NCI-H226 (cell line): ENCODE data around the gene PRDM16.
A peak's percentile ranks its signal among the peaks of the same experiment; 100 is the strongest.

Experiments
- DNase-seq: peaks from one replicate; pipeline ENCODE4 v3.0.0-alpha.2; 2015

Gene PRDM16

DNA sequence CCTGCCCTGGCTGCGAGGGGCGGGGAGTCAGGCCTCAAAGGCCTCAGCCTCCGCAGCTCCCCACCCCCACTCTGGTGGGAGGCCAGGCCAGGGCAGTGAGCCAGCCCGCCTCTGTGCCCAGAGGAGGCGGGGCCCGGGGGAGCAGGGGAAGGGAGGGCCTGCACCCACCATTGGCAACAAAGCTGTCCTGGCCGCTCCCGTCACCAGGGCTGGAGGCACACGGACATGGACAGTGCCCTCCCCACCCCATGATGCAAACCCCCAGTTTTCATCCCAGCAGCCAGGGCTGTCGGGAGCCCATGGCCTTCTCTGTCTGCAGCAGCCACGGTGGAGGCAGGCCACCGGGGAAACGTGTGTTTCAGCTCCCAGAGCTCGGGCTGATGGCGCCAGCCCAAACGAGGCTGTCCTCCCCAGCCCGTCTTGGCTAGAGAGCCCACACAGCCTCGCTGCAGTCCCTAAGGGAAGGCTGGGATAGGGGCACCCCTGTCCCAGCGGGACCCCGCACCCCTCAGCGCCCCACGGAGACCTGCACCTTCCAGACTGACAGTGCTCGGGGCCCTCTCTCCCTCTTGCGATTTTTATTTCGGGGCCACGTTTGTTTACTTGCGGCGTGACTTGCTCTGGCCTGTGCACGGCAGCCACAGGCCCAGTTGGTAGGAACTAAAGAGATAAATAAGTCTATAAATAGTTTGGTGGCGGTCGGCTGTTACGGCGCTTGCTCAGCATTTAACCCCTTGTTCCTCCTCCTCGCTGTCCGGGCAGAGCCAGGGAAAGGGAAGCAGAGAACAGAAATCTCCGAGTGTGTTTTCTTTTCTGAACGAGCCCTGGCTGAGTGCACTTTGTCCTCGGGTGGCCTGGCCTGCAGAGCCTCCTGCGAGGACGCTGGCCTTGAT lies 101.8 kb downstream of the PRDM16 start:
- DNase-seq: no peak

DNA sequence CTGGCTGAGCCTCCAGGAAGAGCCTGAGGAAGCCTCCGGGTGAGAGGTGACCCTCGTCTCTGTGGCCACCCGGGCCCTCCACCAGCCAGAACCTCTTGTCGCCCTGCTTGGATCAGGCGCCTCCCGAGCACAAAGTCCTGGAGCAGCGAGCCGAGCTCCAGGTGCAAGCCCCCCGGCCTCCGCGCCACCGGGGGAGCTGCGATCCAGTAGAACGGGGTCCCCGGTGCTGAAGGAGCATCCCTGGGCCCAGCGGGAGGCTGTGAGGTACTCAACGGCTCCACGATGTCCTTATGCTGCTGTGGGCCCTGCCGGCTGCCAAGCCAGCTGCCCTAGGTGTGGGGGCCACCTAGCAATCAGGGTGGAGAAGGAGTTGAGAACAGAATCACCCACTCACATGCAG lies 102.8 kb downstream of the PRDM16 start:
- no peak for DNase-seq

DNA sequence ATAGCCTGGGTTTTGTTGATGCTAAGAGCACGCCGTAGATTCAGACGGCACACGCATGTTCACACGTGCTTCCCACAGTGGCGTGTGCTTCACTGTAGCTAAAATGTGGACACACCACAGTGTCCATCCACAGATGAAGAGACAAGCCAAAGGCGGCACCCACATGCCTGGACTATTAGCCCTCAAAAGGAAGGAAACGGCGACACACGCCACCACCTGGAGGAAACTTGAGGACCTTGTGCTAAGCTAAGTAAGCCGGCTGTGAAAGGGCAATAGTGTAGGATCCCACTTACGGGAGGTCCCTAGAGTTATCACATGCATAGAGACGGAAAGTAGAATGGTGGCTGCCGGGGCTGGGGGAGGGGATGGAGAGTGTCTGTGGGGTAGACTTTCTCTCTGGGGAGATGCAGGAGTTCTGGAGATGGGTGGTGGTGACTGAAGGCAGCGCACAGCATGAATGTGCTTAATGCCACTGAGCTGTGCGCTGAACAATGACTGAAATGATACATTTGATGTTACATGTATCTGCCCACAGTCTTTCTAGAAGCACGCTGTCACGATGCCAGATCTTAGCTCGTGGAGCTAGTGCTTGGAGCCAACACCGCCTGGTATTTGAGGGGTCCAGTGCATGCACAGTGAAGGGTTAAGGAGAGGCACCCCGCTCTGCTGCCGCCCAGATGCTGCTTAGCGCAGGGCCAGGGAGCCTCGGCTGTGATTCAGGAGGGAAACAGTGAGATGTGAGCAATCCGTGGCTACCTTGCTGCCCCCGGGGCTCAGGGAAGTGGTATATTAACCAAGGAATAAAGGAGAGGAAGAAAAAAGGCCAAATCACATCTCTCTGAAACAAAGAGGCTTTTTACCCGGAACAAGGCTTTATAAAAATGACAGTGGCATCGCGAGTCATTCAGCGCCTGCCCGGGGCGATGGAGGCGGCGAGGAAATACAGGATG lies 103.7 kb downstream of the PRDM16 start:
- no peak for DNase-seq

DNA sequence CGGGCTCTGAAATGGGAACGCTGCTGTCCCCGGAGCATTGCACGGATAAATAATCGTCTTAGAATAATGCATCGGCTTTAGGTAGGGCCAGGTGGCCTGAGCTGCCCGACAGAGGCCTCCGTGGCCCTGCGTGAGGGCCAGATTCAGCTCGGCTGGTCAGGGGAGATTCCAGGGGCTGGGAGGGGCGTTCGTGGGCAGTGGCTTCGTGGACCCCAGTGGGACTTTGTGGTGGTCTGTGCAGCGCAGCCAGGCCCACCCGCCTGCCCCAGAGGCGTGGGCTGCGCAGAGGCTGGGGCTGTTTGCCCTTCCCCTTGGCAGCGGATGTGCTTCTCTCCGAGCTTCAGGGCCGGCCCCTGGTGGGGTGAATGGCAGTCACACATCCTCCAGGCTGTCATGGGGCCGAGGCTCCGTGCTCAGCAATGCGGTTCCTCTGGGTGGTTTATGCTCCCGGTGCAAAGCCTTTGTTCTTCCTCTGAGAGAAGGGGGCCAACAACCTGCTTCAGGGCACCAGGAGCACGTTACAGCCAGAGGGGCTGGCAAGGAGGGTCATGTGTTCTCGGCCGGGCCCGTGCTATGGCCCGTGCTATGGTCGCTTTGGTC lies 104.5 kb downstream of the PRDM16 start:
- DNase-seq: no peak

DNA sequence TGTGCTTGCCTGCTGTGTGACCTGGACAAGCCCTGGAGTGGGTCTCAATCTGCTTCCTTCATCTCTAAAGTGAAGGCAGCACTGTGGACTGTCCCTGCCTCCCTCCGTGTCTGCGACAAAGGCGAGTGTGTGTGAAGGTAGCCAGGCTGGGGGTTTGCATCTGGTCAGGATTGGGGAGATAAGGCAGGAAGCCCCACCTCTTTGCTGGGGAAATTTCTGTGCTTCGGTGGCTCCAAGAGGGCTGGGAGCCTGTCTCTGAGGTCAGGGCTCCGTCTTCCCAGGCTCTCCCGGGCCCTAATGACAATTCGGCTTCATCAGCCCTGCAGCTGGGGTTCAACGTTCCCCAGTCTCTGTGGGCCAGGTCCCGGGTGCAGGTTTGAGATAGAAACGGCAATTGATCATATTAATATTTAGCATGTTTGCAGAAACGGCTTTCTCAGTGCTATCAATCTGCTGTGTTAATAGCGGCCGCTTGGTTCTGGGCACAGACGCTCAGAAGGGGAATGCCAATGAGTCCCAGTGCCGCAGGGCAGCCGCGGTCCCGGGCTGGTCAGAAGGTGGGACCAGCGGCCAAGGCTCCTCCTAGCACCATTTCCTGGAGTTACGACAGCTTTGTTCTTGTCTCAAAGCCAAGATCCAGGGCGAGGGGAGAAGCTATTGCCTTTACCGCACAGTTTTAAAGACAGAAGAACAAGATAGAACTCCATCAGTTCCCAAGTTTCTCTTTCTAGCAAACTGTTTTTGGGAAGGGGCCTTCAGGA lies 105.7 kb downstream of the PRDM16 start:
- DNase-seq: peak; percentile 84

DNA sequence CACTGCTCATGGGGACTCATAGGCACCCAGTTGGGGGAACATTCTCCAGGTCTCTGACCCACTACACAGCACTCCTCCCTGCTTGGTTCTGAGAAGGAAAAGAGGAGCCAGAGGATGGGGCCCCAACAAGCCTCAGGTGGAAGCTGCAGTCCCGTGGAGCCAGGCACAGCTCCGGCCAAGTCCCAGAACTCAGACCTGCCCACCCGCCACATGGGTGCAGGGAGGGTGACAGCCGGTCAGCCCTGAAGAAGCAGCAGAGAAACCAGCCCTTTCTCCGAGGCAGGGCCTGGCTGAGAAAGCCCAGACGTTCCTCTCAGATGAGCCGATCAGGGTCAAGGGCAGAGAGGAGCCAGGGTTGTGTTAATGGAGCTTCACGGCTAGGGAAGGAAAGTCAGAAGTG lies 106.5 kb downstream of the PRDM16 start:
- no peak for DNase-seq

DNA sequence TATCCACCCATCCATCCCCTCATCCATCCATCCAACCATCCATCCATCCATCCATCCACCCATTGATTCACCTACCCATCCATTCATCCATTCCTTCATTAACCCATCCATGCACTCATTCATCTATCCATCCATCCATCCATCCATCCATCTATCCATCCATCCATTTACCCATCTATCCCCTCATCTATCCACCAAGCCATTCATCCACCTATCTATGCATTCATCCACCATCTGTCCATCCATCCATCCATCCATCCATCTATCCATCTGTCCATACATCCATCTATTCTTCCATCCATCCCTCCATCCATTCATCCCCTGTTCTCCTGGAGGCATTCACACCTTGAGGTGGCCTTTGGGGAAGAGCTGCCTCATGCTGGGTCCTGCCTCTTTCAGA lies 107.0 kb downstream of the PRDM16 start:
- no peak for DNase-seq

DNA sequence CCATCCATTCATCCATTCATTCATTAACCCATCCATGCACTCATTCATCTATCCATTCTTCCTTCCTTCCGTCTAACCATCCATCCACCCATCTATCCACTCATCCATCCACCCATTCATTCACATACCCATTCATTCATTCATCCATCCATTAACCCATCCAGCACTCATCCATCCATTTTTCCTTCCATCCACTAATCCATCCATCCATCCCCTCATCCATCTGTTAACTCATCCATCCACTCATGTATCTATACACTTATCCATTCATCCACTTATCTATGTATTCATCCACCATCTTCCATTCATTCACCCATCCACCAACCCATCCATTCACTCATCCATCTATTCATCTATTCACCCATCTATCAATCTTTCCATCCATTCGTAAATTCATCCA lies 107.8 kb downstream of the PRDM16 start:
- DNase-seq: no peak

DNA sequence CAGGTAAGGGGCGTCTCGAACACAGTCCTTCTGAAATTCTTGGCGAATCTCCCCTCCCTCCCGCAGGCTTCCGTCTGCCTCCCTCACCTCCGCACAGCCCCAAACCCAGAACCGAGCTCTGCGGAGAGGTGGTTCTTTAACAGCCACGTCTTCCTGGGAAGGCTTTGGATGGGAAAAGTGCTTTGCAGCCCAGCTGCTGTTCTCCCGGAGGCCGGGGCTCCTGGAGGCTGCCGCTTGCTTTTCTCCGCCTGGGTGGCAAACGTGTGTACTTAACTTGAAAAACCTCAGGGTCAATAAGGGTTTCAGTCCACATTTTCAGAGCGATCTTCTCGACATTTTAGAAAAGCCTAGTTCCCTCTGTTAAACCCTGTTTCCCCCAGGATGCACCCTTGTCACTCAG lies 109.3 kb downstream of the PRDM16 start:
- no peak for DNase-seq

DNA sequence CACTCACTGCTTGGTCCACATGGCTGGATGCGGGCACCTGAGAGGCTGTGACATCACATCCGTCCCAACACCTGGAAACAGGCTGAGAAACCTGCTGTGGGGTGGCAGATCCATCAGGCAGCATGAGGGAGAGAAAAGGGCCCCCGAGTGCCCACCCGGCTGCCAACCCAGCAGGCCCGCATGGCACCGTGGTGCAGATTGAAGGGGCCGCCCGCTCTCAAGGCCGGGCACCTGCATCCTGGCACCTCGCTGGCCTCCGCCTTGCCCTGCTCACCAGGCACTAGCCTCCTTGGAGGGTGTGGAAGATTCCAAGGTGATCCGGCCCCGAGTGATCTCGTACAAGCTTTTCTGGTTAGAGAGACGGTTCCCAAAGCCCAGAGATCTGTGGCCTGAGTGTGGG lies 110.5 kb downstream of the PRDM16 start:
- DNase-seq: no peak

DNA sequence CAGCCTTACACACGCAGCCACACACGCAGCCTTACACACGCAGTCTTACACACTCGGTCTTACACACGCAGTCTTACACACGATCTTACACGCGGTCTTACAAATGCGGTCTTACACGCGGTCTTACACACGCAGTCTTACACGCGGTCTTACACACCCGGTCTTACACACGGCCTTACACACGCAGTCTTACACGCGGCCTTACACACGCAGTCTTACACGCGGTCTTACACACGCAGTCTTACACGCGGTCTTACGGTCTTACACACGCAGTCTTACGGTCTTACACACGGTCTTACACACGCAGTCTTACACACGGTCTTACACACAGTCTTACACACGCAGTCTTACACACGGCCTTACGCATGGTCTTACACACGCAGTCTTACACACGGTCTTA lies 111.9 kb downstream of the PRDM16 start:
- no peak for DNase-seq

DNA sequence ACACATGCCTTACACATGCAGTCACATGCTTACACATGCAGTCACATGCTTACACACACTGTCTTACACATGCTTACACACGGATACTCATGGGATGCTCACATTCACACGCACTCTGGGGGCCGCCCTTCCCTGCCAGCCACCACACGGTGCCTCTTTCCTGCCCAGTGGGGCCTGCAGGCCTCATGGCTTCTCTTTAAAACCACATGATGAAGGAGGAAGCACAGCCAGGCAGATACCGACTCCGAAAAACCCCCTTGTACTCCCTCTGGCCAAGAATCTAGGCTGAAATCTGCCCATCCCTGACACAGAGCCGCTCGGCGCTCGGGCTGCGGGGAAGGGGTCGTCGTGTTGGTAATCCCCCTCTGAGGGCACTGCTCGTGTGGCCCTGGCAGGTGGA lies 113.0 kb downstream of the PRDM16 start:
- no peak for DNase-seq

DNA sequence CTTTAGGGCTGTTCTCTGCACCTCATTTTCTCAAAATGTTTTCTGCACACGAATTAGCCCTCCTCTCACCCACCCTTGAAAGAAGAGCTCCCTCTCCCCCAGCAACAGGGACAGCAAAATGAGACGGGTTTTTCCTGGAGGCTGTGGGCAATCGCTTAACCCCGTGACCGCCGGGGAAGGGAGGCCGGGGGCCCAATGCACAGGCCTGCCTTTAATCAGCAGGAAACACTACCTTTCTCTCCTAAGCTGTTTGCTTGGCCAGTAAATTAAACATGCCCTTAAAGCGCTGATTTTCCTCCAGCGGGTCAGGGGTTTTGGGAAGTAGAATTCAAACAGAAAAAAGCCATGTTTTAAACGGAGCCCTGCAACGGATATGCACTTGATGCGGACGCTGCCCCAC lies 114.4 kb downstream of the PRDM16 start:
- no peak for DNase-seq

DNA sequence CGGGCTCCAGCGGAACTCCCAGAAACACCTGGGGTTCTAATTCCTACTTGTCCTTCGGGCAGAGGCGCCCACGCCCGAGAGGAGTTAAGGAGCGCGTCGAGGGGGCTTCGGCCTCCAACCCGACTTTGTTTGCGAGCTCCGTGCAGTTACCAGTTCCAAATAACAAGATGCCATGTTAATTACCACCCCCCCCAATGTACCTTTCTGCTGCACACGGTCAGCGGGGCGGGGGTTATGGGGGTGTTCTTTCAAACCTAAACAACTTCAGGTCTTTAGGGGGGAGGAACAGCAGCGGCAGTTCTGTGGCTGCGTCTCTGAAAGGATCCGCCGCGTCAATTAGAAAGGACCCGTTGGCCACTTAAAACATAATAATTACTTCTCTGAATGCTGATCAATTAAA lies 114.8 kb downstream of the PRDM16 start:
- no peak for DNase-seq

DNA sequence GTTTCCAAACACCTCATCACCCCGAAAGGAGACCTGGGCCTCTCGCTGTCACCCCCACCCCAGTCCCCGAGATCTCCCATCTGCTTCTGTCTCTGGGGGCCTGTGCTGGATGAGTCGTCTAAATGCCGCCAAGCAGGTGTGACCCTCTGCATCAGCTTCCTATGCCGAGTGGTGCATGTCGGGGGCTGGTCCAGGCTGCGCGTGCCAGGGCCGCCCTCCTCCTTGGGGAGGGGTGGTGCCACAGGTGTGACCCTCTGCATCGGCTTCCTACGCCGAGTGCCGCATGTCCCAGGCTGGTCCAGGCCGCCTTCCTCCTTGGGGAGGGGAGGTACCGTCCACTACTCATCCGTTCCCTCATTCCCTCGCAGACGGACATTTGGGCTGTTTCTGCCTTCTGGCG lies 115.7 kb downstream of the PRDM16 start:
- DNase-seq: no peak

DNA sequence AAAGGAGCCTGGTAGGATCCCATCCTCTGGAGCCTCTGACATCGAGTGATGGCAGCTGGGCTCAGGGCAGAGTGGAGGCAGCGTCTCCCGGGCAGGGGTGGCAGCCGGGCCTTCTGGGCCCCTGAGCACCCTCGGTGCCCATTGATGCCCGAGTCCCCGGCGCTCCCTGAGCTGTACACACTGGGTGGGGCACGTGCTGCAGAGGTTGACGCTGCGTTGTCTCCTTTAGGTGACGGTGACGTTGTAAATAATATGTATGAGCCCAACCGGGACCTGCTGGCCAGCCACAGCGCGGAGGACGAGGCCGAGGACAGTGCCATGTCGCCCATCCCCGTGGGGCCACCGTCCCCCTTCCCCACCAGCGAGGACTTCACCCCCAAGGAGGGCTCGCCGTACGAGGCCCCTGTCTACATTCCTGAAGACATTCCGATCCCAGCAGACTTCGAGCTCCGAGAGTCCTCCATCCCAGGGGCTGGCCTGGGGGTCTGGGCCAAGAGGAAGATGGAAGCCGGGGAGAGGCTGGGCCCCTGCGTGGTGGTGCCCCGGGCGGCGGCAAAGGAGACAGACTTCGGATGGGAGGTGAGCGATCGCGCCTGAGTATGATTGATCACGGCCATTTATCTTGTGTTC lies 117.0 kb downstream of the PRDM16 start:
- no peak for DNase-seq

DNA sequence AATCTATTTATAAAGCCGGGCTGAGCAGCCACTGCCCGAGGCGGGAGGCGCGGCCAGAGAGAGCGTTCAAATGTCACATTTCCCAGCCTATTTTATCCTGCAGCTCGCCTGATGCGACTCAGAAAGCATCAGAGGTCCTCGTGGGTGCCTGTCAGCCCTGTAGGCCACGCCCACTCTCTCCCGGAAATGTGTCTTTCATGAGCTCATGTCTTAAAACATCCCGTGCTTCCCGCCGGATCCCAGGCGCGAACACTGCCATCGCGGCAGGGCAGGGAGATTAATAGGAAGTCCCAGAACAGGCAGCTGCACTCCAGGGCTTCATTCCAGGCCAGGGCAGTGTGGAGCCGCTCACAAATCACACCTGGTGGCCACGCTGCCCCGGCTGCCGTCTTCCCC lies 117.5 kb downstream of the PRDM16 start:
- no peak for DNase-seq

DNA sequence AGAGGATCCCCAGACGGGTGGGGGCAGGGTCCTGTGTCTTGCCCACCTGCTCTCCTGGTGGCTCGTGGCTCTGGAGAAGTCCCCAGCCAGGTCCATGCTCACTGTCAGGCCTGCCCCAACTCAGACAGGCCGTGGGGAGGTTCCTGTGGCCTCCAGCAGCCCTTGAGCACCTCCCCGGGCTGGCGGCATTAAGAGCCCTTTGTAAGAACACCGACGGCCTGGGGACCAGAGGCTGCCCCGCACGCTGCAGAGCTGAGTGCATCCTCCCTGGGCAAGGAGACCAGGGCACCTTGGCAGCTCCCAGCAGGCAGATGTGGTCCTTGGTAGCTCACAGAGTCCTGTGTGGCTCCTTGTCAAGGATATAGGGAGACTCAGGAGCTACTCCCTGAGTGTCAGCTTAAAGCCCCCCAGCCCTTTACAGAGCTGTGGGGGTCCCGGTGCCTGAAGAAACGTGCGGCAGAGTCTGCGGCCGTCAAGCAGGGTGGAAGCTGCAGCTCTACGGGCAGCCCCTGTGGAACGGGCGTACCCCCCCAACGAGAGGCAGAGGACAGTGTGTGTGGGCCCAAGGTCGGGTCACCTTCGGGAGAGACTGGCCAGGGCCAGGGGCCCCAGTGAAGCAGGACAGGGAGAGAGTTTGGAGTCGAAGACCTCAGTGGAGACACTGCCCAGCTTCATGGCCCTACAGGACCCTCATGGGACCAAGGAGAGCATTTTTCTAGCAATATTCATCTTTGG lies 118.6 kb downstream of the PRDM16 start:
- DNase-seq: no peak

DNA sequence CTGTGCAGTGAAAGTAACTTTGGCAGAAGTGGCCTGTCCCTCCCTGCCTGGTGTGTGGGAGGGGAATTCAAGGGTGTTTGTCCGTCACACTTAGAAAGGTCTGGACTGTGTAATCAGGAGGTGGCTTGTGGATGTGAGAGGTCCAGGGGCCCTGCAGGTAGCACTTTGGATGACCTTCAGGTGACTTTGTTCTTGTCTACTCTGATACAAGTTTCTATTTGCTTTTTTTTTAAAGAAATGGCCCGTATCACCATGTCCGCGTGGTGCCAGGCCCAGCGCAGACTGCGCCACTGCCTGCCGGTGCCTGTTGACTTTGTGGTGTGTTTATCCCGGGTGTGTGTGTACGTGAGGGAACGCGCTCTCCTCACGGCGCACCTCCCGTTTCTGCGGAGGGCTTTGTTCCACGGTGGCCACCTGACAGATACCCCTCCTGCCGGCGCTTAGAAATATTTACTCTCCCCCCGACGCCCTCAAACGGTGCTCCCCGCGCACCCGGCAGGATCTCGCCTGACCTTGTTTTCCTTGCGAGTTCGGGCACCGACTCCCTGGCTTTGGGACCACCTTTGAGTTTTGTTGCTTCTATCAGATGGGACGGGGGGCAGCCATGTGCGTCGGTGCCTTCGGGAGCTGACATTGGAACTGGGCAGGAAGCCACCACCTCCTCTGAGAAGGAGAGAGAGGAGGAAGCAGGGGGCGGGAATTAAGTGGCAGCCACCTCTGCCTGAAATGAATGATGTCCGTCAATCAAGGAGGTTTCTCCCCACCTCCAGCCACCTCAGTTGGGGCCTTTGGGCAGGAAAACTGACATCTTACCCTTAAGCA lies 119.4 kb downstream of the PRDM16 start:
- DNase-seq: no peak

DNA sequence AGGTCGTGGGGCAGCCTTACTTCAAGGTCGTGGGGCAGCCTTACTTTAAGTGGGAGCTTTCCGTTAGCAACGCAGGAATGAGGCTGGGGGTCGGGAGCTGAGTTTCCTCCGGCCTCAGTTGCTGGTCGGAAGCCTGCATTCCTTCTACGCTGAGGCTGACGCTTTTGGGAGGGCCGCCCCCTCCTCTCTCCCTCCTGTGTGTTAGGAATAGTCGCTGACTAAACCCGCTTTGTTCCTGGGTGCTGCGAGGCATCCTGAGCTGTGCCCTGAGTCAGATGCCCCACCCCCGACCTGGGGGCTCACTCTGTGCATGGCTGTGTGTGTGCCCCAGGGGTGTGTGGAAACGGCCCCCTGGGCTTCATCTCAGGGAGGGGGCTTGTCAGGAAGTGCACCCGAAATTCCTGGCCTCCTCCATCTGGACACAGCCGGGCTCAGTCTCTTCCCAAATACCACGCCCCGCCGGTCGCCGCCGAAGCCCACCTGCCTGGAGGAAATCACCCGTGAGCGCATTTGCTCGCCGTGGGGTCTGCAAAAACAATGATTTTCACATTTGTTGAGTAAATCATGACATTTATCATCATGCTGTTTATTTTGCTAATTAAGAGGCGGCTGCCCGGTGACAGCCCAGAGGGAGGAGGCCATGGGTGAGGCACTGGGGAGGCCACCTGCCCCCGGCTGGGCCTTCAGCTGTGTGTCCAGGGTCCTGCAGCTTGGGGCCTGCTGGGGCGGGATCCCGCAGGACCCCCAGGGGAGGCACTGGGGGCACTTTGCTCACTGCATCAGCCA lies 121.4 kb downstream of the PRDM16 start:
- no peak for DNase-seq
